Lung (tissue), 12 donors: Measurements from ENCODE around the gene NAV1. TPM values are rescaled to one million over a fixed set of nuclear protein-coding genes. Genes with fewer than 3 reads are reported as not detected.

Source experiments
- ATAC-seq: fragments of 200-7000 bp; cut with Tn5 transposase; one replicate; pipeline ENCODE4 v1.9.1; 2020; ENCODE audit warnings: moderate number of reproducible peaks; ENCODE audit not compliant: insufficient read depth, low FRiP score
- DNase-seq, 3 donors: peaks; one replicate each; pipeline ENCODE4 v3.0.0-alpha.2; 2013 to 2017
- H3K27ac ChIP-seq, 2 donors: one replicate each; pipeline ENCODE4 v1.5.1; 2013; ENCODE audit warnings: mild to moderate bottlenecking in 2 of 2, moderate library complexity in 2 of 2, control low read depth in 1 of 2, inconsistent platforms in 1 of 2, low read depth in 1 of 2, low read length in 1 of 2
- H3K27me3 ChIP-seq, 3 donors: one replicate each; pipeline ENCODE4 v1.5.1; 2013; ENCODE audit warnings: low read length in 2 of 3; ENCODE audit not compliant: control insufficient read depth in 3 of 3, insufficient read depth in 3 of 3
- H3K36me3 ChIP-seq, 4 donors: one replicate each; pipeline ENCODE4 v1.5.1; 2013; ENCODE audit warnings: low read length in 4 of 4, mild to moderate bottlenecking in 1 of 4, moderate library complexity in 1 of 4; ENCODE audit not compliant: control insufficient read depth in 4 of 4, insufficient read depth in 4 of 4
- H3K4me1 ChIP-seq, 5 donors: one replicate each; pipeline ENCODE4 v1.5.1; 2013; ENCODE audit warnings: low read length in 5 of 5, mild to moderate bottlenecking in 2 of 5, moderate library complexity in 1 of 5; ENCODE audit not compliant: control insufficient read depth in 5 of 5, insufficient read depth in 5 of 5
- H3K4me3 ChIP-seq: one replicate; pipeline ENCODE4 v1.5.1; 2013; ENCODE audit warnings: mild to moderate bottlenecking, control low read depth, moderate library complexity
- H3K9ac ChIP-seq, 2 donors: one replicate each; pipeline ENCODE4 v1.5.1; 2013; ENCODE audit warnings: low read length in 2 of 2, control low read depth in 1 of 2; ENCODE audit not compliant: insufficient read depth in 1 of 2
- H3K9me3 ChIP-seq, 4 donors: one replicate each; pipeline ENCODE4 v1.5.1; 2013; ENCODE audit warnings: low read length in 3 of 4, mild to moderate bottlenecking in 1 of 4, moderate library complexity in 1 of 4; ENCODE audit not compliant: control insufficient read depth in 4 of 4, insufficient read depth in 3 of 4
- CTCF ChIP-seq: IDR thresholded peaks from 2 replicates; pipeline ENCODE4 v1.5.1; 2012; ENCODE audit warnings: mild to moderate bottlenecking; ENCODE audit errors: control extremely low read depth, extremely low read depth
- WGBS, 2 donors: extraction: QIAGEN DNeasy Blood & Tissue Kit; methylation state at CpG; one replicate each; pipeline ENCODE4 v1.1.7; 2013; 5-methylcytosine and 5-hydroxymethylcytosine counted together
- polyA plus RNA-seq, 2 donors: library from polyadenylated mRNA; stranded (reverse); fragments of 200-250 nt; gene quantifications; one replicate each; pipeline ENCODE4 v1.2.1, GENCODE V29; 2013
- total RNA-seq, 2 donors: library from RNA; depleted of rRNA in 1 of 2; stranded (reverse); fragments of >200 nt in 1 of 2; gene quantifications; one replicate each; pipeline ENCODE4 v1.2.1, GENCODE V29; 2014 to 2021
- donor health status: control.
- donor health status: control.
- donor health status: Bipolar disorder and iron deficiency.
- donor health status: healthy.
- donor health status: DM: yes; HTN: yes; CAD: no.

NAV1 gene
- total and polyA plus RNA-seq, 4 donors, result 6.5 to 38.6 (median 17.9) TPM

- ATAC-seq (no peak), DNase-seq (no peak)
- WGBS, 2 donors, result 94 to 99% methylated on average over 5 of the region's 5 CpGs
- Histone ChIP-seq H3K4me3 (no peak overlapping the region), H3K36me3 (no peaks in the 10 kb centered on the region), H3K27me3 (no peaks in the 10 kb centered on the region), H3K9ac (no peak overlapping the region), H3K4me1 (peaks cover 0 to 16% (median 3%) of the 10 kb centered on the region in 5 donors), H3K27ac (no peak overlapping the region), H3K9me3 (no peaks in the 10 kb centered on the region)
- no peak for TF ChIP-seq CTCF
Observed at GRCh38 chr1:201527879-201528278, 11.0 kb upstream of the NAV1 start.

GRCh38 chr1:201528631-201529252, 10.2 kb upstream of the NAV1 start:
- 91 to 92% methylated on average over 3 of the region's 3 CpGs for WGBS, 2 donors

GRCh38 chr1:201530741-201531531, 8.0 kb upstream of the NAV1 start:
- peak overlapping the region in 1 of 2 donors; percentile 44 for H3K27ac ChIP-seq
- no peaks in the 10 kb centered on the region for H3K27me3 ChIP-seq
- H3K36me3 ChIP-seq, result no peaks in the 10 kb centered on the region
- WGBS, 2 donors, result 53 to 60% methylated on average over 26 of the region's 26 CpGs
- TF ChIP-seq CTCF, result peak; percentile 70
- no peak overlapping the region for H3K4me3 ChIP-seq
- ATAC-seq, result peak; percentile 53
- H3K9ac ChIP-seq, result no peak overlapping the region
- no peaks in the 10 kb centered on the region for H3K9me3 ChIP-seq
- peak; percentile 87 to 93 (median 90) for DNase-seq
- H3K4me1 ChIP-seq, result peaks cover 0 to 24% (median 6%) of the 10 kb centered on the region in 5 donors

More at GRCh38 chr1:201528631-201529252, 10.2 kb upstream of the NAV1 start:
- ATAC-seq, result no peak
- Histone ChIP-seq H3K9ac (no peak overlapping the region), H3K27me3 (no peaks in the 10 kb centered on the region), H3K4me3 (no peak overlapping the region), H3K9me3 (no peaks in the 10 kb centered on the region), H3K36me3 (no peaks in the 10 kb centered on the region), H3K4me1 (peaks cover 0 to 16% (median 3%) of the 10 kb centered on the region in 5 donors), H3K27ac (no peak overlapping the region)
- no peak for DNase-seq
- TF ChIP-seq CTCF, result no peak
